GM21825 (cell line): ENCODE measurements around the gene TBC1D1.

Experiments
- ATAC-seq: cut with Tn5 transposase; IDR thresholded peaks from one replicate; pipeline ENCODE4 v1.9.1; 2021; ENCODE audit warnings: mild to moderate bottlenecking, moderate library complexity; ENCODE audit not compliant: unreplicated experiment

The TBC1D1 gene

GRCh38 chr4:38075370-38076152, 184.7 kb downstream of the TBC1D1 start:
- no peak for ATAC-seq

DNA sequence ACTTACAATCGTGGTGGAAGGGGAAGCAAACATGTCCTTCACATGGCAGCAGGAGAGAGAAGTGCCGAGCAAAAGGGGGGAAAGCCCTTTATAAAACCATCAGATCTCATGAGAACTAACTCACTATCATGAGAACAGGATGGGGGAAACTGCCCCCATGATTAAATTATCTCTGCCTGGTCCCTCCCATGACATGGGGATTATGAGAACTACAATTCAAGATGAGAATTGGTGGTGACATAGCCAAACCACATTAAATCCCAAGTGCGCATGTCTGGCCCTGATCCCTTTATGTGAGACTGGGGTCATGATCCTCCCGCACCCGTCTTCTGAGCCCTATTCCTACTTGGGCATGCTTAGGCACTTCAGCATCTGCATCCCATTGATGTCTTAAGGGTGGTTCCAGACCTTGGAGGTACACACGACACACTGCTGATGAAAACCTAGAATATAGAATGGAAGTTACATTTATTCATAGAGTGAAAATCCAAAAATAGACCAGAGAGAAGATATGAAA, 185.3 kb downstream of the TBC1D1 start:
- ATAC-seq, result no peak

DNA sequence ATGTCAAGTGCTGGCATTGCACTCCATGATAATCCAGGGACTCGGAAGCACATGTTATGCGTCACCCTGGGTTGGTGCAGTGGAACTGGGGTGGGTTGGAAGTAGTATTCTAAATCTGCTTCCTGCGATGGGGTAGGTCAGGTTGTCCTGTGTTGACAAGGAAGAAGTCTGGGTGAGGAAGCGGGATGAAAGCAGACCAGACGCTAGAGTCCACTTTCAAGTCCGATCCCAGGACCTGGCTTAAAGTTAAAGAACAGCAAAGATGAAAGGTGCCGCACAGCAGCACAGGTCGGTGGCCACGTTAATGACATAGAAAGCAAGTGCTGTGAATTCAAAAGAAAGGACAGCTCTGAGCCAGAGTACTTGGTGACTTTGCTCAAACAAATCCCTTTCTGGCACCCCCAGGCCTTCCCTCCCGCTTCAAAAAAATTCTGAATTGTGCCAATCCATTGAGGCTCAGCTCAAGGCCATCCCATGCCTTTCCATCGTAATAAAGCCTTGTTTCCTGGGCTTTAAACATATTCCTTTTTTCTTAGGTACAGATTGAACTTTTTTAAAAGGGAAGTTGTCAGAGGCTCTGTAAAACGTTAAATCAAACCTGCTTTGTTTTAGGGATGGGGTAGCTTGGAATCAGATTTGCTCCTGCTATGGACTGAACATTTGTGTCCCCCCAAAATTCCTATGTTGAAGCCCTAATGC, 187.1 kb downstream of the TBC1D1 start:
- no peak for ATAC-seq

GRCh38 chr4:38078590-38079421, 187.9 kb downstream of the TBC1D1 start:
- ATAC-seq, result no peak

DNA sequence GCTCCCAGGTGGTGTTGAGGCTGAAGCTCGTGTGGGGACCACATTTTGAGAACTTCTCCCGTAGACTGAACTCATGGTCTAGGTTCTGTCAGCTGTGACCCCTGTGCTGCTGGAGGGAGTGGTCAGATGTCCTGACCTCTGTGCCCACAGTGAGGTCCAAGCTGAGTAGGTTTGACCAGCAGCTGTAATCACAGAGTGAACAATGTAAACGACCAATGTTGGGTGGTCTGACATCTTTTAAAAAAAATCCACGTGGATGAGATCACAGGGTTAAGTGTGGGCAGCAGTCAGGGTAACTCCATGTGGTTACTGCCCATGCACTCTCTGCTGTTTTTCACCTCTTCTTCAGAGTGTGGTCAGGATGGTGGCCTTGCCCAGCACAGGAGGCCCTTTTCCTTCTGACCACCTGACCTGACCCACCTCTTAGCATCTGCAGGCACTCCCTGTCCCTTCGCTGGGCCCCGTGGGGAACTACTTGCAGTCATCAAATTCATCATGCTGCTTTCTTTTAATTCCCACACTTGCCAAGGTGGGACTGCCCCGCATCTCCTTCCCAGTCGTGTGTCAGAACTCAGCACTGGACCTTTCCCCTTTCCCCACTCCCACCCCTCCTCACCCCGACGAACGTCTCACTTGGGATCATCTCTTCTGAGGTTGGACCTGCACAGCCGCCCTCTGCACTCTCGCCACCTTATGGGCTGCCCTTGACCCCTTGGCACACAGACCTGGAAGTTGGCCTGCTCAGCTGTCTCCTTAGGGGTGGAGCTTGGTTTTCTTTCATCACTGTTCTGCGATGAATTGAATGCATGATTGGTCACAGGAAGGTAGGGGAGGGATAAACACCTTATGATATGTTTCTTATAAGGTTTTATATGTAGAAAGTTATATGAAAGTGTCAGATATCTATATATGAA, 189.4 kb downstream of the TBC1D1 start:
- no peak for ATAC-seq

DNA sequence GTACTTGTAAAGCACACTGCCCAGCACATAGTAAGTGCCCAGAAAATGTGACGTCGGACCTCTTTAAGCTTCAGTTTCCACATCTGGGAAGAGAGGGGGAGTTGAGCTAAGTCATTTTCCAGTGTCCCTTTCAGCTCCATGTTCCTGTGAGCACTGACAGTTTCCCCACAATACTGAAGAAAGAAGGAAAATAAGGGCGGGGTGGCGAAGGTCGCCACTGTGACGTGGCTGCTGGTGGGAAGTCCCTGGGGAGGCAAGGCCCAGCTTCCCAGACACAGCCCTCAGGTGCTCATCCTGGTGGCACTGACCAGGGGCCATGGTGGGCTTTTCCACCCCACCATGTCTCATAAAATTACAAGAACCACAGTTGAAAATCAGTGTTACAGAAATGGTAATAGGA, 191.1 kb downstream of the TBC1D1 start:
- ATAC-seq, result no peak

- no peak for ATAC-seq
Measured at GRCh38 chr4:38082424-38083385, 191.8 kb downstream of the TBC1D1 start.

DNA sequence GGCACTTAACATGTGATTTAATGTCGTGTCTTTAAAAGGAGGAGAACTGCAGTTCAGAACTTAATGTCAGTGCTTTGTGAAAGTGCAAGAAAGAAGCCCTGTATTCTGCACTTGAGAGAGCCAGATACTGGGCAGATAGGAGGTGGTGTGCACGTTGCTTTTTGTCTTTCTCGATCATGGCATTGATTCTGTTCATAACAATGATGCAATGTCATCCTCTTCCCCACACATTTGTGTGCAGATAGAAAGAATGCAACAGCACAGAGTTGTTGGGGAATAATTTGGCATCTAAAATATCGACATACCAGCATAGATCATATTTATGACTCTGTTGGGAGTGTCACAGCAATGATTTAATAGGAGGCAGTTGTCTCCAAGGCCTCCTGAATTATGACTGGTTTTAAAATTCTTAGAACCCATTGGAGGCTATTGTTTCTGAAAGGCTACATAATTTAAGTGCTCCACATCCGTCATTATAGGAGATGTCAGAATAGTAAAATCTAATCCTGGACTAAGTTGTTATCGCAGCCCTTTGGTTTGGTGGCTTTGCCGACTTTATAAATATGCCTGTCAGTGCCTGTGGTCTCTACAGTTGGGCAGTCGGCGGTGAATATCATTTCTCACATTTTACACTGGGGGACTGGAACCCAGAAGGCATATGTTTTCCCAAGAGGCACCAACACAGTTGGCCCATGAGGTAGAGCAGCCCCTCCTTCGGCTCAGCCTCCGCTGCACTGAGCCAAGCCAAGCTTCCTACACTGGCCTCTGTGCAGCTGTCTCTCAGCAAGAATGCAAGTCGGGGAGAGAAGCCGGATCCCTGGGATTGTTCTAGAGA, 194.2 kb downstream of the TBC1D1 start:
- no peak for ATAC-seq

- ATAC-seq, result no peak
Measured at GRCh38 chr4:38085751-38086150, 194.9 kb downstream of the TBC1D1 start.

GRCh38 chr4:38086151-38086848, 195.4 kb downstream of the TBC1D1 start:
- ATAC-seq, result no peak

GRCh38 chr4:38086849-38087226, 196.0 kb downstream of the TBC1D1 start:
- no peak for ATAC-seq

DNA sequence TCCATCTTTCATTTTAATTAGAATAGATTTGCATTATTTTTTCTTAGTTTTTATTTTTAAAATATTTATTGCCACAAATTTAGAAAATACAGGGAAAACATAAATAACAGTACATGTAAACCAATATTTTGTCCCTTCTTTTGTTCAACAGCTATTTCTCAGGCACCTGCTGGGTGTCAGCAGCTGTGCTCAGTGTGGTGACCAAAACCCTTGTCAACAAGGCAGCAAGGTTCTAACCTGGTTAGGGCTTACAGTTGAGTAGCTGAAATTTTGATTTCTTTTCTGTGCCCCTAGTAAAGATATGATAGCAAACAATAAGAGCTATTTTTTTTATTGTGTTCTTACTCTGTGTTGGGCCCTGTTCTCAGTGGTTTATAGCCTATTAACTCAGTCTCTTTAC, 197.4 kb downstream of the TBC1D1 start:
- no peak for ATAC-seq

GRCh38 chr4:38089961-38090360, 199.1 kb downstream of the TBC1D1 start:
- no peak for ATAC-seq

DNA sequence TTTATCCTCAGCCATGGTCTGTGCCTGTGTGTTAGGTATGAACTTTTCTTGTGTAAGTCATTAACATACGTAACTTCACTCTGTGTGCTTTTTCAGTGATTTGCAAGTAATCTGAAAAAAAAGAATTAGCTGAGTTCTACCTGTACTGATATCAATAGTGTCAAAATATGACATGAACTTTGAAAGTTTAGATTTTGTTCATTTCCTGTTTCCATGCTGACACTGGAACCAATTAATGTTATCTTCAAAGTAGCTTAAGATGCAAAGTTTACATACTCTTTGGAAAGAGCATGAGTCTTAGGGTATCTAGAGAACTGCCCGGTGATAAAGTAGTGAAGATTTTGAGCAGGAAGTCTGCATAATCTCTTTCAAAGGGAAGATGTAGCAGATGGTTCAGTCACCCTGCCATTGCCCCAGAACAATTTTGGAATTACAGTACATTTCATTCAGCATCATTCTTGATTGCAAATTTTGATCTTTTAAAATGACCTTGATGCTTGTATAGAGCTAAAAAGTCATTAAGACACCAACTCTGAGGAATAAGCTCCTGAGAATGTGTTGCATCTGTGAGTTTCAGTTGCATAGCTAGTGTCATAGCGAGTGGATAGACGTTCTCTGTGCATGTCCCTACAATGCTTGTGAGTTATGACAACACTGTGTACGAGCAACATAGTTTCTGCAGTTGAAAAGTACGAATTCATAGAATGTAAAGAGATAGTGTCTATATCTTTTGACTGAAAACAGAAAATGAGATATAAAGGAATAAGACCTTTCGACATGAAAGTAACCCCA, 199.8 kb downstream of the TBC1D1 start:
- no peak for ATAC-seq

GRCh38 chr4:38091636-38092035, 200.8 kb downstream of the TBC1D1 start:
- ATAC-seq, result no peak

- no peak for ATAC-seq
Measured at GRCh38 chr4:38092701-38093100, 201.8 kb downstream of the TBC1D1 start.

GRCh38 chr4:38094419-38094818, 203.5 kb downstream of the TBC1D1 start:
- no peak for ATAC-seq
